ENCODE measurements around the gene ADARB2. TPM values are rescaled to one million over a fixed set of nuclear protein-coding genes. Genes with fewer than 3 reads are reported as not detected.

ADARB2 gene
- total RNA-seq, 2 donors from 2014 or later: 1.1 to 1.8 TPM

- 92 to 95% methylated on average over 13 to 14 of the region's 14 CpGs for WGBS, 2 experiments (ENCODE audit: insufficient coverage in 1 of 2, insufficient read length in 1 of 2)
- no peak for TF ChIP-seq CTCF (conservative IDR thresholded peaks at IDR 0.05)
- Mint-ChIP-seq H3K4me1 (peaks cover 12% of the 10 kb centered on the region), H3K9me3 (peaks cover 4% of the 10 kb centered on the region), H3K36me3 (ENCODE audit: low read depth) (no peaks in the 10 kb centered on the region), H3K4me3 (no peak overlapping the region), H3K27ac (no peak overlapping the region), H3K27me3 (ENCODE audit: insufficient read depth) (peaks cover 3% of the 10 kb centered on the region)
- no peaks in the 10 kb centered on the region for H3K9me3 ChIP-seq (ENCODE audit: control insufficient read depth, low read length)
- H3K4me3 ChIP-seq (ENCODE audit: low read length): no peak overlapping the region
- DNase-seq: peak; percentile 27
- H3K4me1 ChIP-seq (ENCODE audit: control insufficient read depth, insufficient read depth, low read length): no peaks in the 10 kb centered on the region
- H3K36me3 ChIP-seq (ENCODE audit: control insufficient read depth, insufficient read depth, low read length): no peaks in the 10 kb centered on the region
- no peak overlapping the region for H3K27ac ChIP-seq (ENCODE audit: low read depth, low read length)
- H3K27me3 ChIP-seq (ENCODE audit: control insufficient read depth, insufficient read depth, low read length, poor library complexity, severe bottlenecking): no peaks in the 10 kb centered on the region
- no peak overlapping the region for H3K9ac ChIP-seq (ENCODE audit: extremely low read depth, low read length, poor library complexity, severe bottlenecking)
Measured at GRCh38 chr10:1515121-1515779, 222.1 kb downstream of the ADARB2 start.

DNA sequence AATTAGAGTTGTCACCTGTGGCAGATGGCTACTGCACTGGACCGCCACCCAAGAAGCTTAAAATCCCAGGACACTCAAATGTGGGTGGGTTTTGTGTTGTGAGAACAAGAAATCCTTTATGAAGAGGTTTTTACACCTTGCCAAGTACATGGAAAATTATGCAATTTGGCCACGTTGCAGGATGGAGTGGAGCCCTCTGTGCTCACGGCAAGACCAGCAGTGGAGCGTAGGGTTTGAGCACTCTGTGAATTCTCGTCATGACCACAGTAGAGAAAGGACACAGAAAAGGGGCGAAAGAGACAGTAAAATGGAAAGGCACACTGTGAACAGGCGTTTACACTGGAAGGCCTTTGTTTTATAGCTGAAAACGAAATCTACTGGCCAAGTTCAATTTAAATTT lies 222.6 kb downstream of the ADARB2 start:
- H3K27ac Mint-ChIP-seq: no peak overlapping the region
- H3K9me3 Mint-ChIP-seq: peaks cover 4% of the 10 kb centered on the region
- H3K27me3 ChIP-seq (ENCODE audit: control insufficient read depth, insufficient read depth, low read length, poor library complexity, severe bottlenecking): no peaks in the 10 kb centered on the region
- H3K36me3 Mint-ChIP-seq (ENCODE audit: low read depth): no peaks in the 10 kb centered on the region
- no peaks in the 10 kb centered on the region for H3K9me3 ChIP-seq (ENCODE audit: control insufficient read depth, low read length)
- no peak overlapping the region for H3K4me3 Mint-ChIP-seq
- 87 to 91% methylated on average over 8 of the region's 8 CpGs for WGBS, 2 experiments (ENCODE audit: insufficient coverage in 1 of 2, insufficient read length in 1 of 2)
- H3K36me3 ChIP-seq (ENCODE audit: control insufficient read depth, insufficient read depth, low read length): no peaks in the 10 kb centered on the region
- no peak for TF ChIP-seq CTCF (conservative IDR thresholded peaks at IDR 0.05)
- peaks cover 3% of the 10 kb centered on the region for H3K27me3 Mint-ChIP-seq (ENCODE audit: insufficient read depth)
- H3K4me1 ChIP-seq (ENCODE audit: control insufficient read depth, insufficient read depth, low read length): no peaks in the 10 kb centered on the region
- no peak overlapping the region for H3K27ac ChIP-seq (ENCODE audit: low read depth, low read length)
- H3K4me3 ChIP-seq (ENCODE audit: low read length): no peak overlapping the region
- DNase-seq: peak; percentile 28
- H3K4me1 Mint-ChIP-seq: peaks cover 12% of the 10 kb centered on the region
- no peak overlapping the region for H3K9ac ChIP-seq (ENCODE audit: extremely low read depth, low read length, poor library complexity, severe bottlenecking)

GRCh38 chr10:1513221-1513620 lies 224.1 kb downstream of the ADARB2 start:
- peaks cover 12% of the 10 kb centered on the region for H3K4me1 Mint-ChIP-seq
- peaks cover 3% of the 10 kb centered on the region for H3K27me3 Mint-ChIP-seq (ENCODE audit: insufficient read depth)
- TF ChIP-seq CTCF (conservative IDR thresholded peaks at IDR 0.05): no peak
- no peaks in the 10 kb centered on the region for H3K36me3 ChIP-seq (ENCODE audit: control insufficient read depth, insufficient read depth, low read length)
- no peaks in the 10 kb centered on the region for H3K9me3 ChIP-seq (ENCODE audit: control insufficient read depth, low read length)
- H3K27me3 ChIP-seq (ENCODE audit: control insufficient read depth, insufficient read depth, low read length, poor library complexity, severe bottlenecking): no peaks in the 10 kb centered on the region
- no peaks in the 10 kb centered on the region for H3K36me3 Mint-ChIP-seq (ENCODE audit: low read depth)
- H3K4me3 ChIP-seq (ENCODE audit: low read length): no peak overlapping the region
- DNase-seq: peak; percentile 39
- H3K9ac ChIP-seq (ENCODE audit: extremely low read depth, low read length, poor library complexity, severe bottlenecking): no peak overlapping the region
- H3K4me3 Mint-ChIP-seq: no peak overlapping the region
- H3K4me1 ChIP-seq (ENCODE audit: control insufficient read depth, insufficient read depth, low read length): no peaks in the 10 kb centered on the region
- H3K27ac Mint-ChIP-seq: no peak overlapping the region
- 94 to 95% methylated on average over 12 to 14 of the region's 14 CpGs for WGBS, 2 experiments (ENCODE audit: insufficient coverage in 1 of 2, insufficient read length in 1 of 2)
- peaks cover 4% of the 10 kb centered on the region for H3K9me3 Mint-ChIP-seq
- H3K27ac ChIP-seq (ENCODE audit: low read depth, low read length): no peak overlapping the region
